ENCODE results near the gene CCSER1.
"Not testable (repeated sequence)": the region's sequence is repeated elsewhere in the genome, so short reads cannot be mapped to it uniquely, and the experiment has no call there.

The CCSER1 gene

DNA sequence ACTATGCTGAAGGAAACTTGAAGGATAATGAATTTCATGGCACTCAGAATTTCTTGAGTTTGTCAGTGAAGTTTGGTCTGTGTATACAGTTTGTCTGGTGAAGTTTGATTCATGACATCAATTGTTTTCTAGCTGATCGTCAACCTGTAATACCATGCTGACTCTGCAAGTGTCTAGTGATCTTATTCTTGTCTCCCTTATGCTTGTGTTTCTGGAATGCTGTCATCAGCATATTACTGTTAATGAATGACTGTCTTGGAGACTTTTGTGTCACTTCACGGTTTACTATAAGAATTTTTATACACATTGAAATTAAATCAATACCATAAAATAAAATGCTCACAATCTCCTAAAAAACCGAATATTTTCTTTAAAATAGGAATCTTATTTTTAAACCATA, 779.0 kb downstream of the CCSER1 start:
- TF ChIP-seq, protein P1, sequence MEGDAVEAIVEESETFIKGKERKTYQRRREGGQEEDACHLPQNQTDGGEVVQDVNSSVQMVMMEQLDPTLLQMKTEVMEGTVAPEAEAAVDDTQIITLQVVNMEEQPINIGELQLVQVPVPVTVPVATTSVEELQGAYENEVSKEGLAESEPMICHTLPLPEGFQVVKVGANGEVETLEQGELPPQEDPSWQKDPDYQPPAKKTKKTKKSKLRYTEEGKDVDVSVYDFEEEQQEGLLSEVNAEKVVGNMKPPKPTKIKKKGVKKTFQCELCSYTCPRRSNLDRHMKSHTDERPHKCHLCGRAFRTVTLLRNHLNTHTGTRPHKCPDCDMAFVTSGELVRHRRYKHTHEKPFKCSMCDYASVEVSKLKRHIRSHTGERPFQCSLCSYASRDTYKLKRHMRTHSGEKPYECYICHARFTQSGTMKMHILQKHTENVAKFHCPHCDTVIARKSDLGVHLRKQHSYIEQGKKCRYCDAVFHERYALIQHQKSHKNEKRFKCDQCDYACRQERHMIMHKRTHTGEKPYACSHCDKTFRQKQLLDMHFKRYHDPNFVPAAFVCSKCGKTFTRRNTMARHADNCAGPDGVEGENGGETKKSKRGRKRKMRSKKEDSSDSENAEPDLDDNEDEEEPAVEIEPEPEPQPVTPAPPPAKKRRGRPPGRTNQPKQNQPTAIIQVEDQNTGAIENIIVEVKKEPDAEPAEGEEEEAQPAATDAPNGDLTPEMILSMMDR (IDR thresholded peaks at IDR 0.05; ENCODE audit: insufficient read depth, low read length, missing control alignments): no peak
- ChIA-PET CTCF (no interaction called here), POLR2A (no interaction called here)
- no peak overlapping the region for H3K4me3 ChIP-seq (ENCODE audit: low read depth, low read length)
- DNase-seq (ENCODE audit: low read depth, low spot score): no peak

DNA sequence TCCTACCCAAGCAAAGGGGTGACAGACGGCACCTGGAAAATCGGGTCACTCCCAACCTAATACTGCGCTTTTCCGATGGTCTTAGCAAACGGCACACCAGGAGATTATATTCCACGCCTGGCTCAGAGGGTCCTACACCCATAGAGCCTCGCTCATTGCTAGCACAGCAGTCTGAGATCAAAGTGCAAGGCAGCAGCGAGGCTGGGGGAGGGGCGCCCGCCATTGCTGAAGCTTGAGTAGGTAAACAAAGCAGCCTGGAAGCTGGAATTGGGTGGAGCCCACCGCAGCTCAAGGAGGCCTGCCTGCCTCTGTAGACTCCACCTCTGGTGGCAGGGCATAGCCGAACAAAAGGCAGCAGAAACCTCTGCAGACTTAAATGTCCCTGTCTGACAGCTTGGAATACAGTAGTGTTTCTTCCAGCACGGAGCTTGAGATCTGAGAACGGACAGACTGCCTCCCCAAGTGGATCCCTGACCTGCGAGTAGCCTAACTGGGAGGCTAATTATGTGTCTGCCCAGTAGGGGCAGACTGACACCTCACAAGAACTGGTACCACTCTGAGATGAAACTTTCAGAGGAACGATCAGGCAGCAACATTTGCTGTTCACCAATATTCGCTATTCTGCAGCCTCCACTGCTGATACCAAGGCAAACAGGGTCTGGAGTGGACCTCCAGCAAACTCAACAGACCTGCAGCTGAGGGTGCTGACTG, 784.7 kb downstream of the CCSER1 start:
- DNase-seq (ENCODE audit: low read depth, low spot score); CTCF ChIA-PET; POLR2A ChIA-PET; H3K4me3 ChIP-seq (ENCODE audit: low read depth, low read length): not testable (repeated sequence)

DNA sequence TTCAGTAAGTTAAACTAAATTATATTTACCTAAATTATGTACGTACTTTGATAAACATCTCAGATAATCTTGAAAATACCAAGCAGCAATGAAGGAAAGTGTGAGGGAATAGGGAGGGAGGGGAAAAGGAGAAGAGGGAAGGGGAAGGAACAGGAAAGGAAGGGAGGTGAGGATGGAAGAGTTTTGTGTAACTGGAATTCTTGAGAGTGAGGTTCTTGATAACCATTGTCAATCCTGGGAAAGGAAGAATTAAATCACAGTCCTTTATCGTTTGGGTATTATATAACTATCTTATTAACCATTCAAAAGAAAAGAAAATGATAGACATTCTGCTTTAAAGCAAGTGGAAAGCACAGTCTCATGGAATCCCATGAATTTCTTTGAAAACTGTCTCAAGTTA, 795.0 kb downstream of the CCSER1 start:
- ChIA-PET POLR2A (no interaction called here), CTCF (no interaction called here)
- H3K4me3 ChIP-seq (ENCODE audit: low read depth, low read length): no peak overlapping the region
- DNase-seq (ENCODE audit: low read depth, low spot score): no peak
- TF ChIP-seq, protein P1 (IDR thresholded peaks at IDR 0.05; ENCODE audit: insufficient read depth, low read length, missing control alignments): no peak

DNA sequence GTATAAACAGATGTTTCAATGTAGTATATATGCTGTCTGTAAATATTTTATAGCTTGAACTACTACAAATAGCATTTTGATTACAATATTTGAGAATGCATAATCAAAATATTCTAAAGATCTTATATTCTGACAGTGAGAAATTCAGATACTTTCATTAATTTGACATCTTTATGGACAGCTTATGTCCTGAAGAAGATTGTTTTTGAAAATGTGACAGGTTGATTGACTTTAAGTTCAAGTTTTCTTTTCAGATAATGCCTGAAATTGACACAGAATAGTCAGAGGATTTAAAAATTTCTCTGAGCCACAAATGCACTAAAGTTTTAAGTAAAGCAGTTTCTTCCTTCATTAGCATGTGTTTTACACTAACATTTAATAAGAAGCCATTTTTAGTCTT, 799.8 kb downstream of the CCSER1 start:
- POLR2A ChIA-PET: no interaction called here
- CTCF ChIA-PET: no interaction called here
- DNase-seq (ENCODE audit: low read depth, low spot score): no peak
- TF ChIP-seq, protein P1 (IDR thresholded peaks at IDR 0.05; ENCODE audit: insufficient read depth, low read length, missing control alignments): no peak
- H3K4me3 ChIP-seq (ENCODE audit: low read depth, low read length): no peak overlapping the region

DNA sequence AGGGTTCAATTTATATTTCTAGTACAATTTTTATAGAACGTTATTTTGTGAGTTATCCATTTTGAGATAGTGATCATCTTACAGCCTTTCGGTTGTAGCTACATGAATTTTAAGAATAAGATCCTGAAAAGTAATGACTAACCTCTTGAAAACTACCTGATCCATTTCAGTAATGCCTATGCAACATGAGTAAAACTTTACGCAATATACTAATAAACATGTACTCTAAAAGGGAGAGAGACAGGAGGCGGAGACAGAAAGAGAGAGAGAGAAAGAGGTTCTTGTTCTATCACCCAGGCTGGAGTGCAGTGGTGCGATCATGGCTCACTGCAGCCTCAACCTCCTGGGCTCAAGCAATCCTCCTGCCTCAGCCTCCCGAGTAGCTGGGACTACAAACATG, 816.1 kb downstream of the CCSER1 start:
- no peak for DNase-seq (ENCODE audit: low read depth, low spot score)
- TF ChIP-seq, protein P1 (IDR thresholded peaks at IDR 0.05; ENCODE audit: insufficient read depth, low read length, missing control alignments): no peak
- H3K4me3 ChIP-seq (ENCODE audit: low read depth, low read length): no peak overlapping the region
- ChIA-PET CTCF (no interaction called here), POLR2A (no interaction called here)

DNA sequence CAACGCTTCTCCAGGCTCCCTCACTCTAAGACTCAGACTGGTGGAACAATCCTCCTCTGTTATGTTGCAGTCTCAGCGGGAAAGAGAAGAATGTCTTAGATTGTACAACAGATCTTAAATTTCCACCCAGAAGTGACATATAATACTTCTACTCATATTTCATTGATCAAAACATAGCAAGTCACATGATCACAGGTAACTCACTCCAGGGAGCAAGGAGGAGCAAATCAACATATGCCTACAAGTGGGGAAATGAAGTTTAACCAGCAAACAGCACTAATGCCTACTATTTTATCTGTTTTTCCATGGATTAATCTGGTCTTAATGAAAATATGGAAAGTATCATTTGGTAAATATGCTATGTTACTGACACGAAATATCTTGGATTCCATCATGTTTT, 819.8 kb downstream of the CCSER1 start:
- TF ChIP-seq, protein P1 (IDR thresholded peaks at IDR 0.05; ENCODE audit: insufficient read depth, low read length, missing control alignments): no peak
- no peak for DNase-seq (ENCODE audit: low read depth, low spot score)

DNA sequence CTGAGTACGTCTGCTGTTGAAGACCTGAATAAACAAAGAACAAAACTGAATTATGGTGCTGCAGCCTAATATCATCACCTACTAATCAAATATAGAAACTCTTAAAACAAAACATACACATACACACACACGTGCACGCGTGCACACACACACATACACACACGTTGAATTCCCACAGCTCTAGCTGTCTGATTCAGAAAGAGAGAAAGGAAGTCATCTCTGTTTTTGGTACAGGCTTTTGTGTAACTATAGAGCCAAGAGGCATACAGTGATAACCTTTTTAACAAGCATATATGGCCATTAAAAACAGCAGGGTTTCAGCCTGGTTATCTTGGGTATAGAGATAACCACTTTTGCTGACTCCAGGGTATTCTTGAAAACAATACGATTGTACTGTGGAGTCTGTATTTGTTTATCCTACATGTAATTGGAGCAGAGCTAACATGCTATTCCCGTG, 823.2 kb downstream of the CCSER1 start:
- H3K4me3 ChIP-seq (ENCODE audit: low read depth, low read length): no peak overlapping the region
- ChIA-PET POLR2A (no interaction called here), CTCF (no interaction called here)
- no peak for DNase-seq (ENCODE audit: low read depth, low spot score)
- TF ChIP-seq, protein P1 (IDR thresholded peaks at IDR 0.05; ENCODE audit: insufficient read depth, low read length, missing control alignments): no peak

More for the DNA sequence above, 819.8 kb downstream of the CCSER1 start:
- POLR2A ChIA-PET: no interaction called here
- CTCF ChIA-PET: no interaction called here
- no peak overlapping the region for H3K4me3 ChIP-seq (ENCODE audit: low read depth, low read length)

Measured in AG04449 (cell line).